ENCODE data around the gene LEUTX. TPM values are rescaled to one million over a fixed set of nuclear protein-coding genes. Genes with fewer than 3 reads are reported as not detected.

The LEUTX gene
- total RNA-seq, 1 donor from 2014 or later: not detected

DNA sequence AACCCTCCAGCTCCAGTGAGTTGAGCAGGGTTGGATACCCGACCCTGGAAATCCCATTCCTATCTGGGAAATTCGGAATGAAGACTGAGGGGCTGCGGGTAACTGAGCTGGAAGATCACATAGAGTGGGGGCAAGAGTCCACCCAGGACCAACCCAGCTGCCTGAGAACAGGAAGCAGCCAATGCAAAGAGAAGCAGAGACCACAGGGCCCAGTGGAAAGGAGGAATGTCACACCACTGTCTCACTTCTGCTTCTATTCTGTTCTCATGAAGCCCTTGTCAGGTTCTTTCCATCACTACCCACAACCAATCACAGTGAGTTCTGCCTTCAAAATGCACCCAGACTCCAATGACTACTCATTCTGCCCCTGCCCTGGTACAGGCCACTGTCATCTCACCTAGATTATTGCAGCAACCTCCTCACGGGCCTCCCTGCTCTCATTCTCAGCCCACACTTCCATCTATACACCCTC lies 40.0 kb downstream of the LEUTX start:
- H3K36me3 ChIP-seq: no peaks in the 10 kb centered on the region
- Mint-ChIP-seq H3K27ac (no peak overlapping the region), H3K4me3 (no peak overlapping the region), H3K36me3 (peaks cover 6% of the 10 kb centered on the region), H3K9me3 (no peaks in the 10 kb centered on the region), H3K27me3 (ENCODE audit: insufficient read depth, low read depth) (peaks cover 2% of the 10 kb centered on the region), H3K4me1 (no peaks in the 10 kb centered on the region)
- H3F3A ChIP-seq (ENCODE audit: low read depth): no peaks in the 10 kb centered on the region
- no peak overlapping the region for H3K9ac ChIP-seq
- no peak overlapping the region for H2AFZ ChIP-seq (replicated peaks)
- H3K79me2 ChIP-seq (ENCODE audit: low read depth): peaks cover 2% of the 10 kb centered on the region
- no peaks in the 10 kb centered on the region for H3K27me3 ChIP-seq
- no peak overlapping the region for H3K4me2 ChIP-seq
- no peaks in the 10 kb centered on the region for H3K9me3 ChIP-seq (ENCODE audit: low read depth)
- H4K20me1 ChIP-seq (ENCODE audit: low read depth): peaks cover under 1% of the 10 kb centered on the region
- TF ChIP-seq EZH2 (IDR thresholded peaks at IDR 0.05): no peak
- no peak for TF ChIP-seq EZH2phosphoT487 (IDR thresholded peaks at IDR 0.05)
- TF ChIP-seq, protein P1, sequence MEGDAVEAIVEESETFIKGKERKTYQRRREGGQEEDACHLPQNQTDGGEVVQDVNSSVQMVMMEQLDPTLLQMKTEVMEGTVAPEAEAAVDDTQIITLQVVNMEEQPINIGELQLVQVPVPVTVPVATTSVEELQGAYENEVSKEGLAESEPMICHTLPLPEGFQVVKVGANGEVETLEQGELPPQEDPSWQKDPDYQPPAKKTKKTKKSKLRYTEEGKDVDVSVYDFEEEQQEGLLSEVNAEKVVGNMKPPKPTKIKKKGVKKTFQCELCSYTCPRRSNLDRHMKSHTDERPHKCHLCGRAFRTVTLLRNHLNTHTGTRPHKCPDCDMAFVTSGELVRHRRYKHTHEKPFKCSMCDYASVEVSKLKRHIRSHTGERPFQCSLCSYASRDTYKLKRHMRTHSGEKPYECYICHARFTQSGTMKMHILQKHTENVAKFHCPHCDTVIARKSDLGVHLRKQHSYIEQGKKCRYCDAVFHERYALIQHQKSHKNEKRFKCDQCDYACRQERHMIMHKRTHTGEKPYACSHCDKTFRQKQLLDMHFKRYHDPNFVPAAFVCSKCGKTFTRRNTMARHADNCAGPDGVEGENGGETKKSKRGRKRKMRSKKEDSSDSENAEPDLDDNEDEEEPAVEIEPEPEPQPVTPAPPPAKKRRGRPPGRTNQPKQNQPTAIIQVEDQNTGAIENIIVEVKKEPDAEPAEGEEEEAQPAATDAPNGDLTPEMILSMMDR (IDR thresholded peaks at IDR 0.05): no peak
- H3K4me3 ChIP-seq: no peak overlapping the region
- no peaks in the 10 kb centered on the region for H3K4me1 ChIP-seq
- H3K27ac ChIP-seq: no peak overlapping the region
- DNase-seq (ENCODE audit: low spot score): no peak

DNA sequence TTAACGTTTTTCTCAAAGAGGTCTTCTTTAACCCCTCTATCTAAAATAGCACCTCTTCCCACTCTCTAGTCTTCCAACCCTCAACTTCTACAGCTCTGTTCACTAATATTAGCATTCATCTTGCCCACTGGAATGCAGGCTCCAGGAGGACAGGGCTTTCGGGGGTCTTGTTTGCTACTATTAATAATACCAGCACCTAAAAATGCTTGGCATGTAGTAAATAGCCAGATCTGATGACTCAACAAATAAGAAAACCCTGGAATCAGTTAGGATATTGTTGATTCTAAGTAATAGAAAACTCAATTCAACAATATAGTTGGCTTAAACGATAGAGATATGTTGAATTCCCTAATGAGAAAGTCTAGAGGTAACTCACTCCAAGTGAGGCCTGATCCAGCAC lies 41.1 kb downstream of the LEUTX start:
- Histone ChIP-seq H3K4me2 (no peak overlapping the region), H3K79me2 (ENCODE audit: low read depth) (peaks cover 5% of the 10 kb centered on the region), H3K4me1 (no peaks in the 10 kb centered on the region), H3K9me3 (ENCODE audit: low read depth) (no peaks in the 10 kb centered on the region), H3K27ac (no peak overlapping the region), H3K27me3 (no peaks in the 10 kb centered on the region), H4K20me1 (ENCODE audit: low read depth) (peaks cover 2% of the 10 kb centered on the region), H3K4me3 (no peak overlapping the region), H2AFZ (replicated peaks) (no peak overlapping the region), H3K36me3 (no peaks in the 10 kb centered on the region), H3K9ac (no peak overlapping the region), H3F3A (ENCODE audit: low read depth) (peaks cover 2% of the 10 kb centered on the region)
- H3K27ac Mint-ChIP-seq: no peak overlapping the region
- no peaks in the 10 kb centered on the region for H3K4me1 Mint-ChIP-seq
- H3K36me3 Mint-ChIP-seq: peaks cover 6% of the 10 kb centered on the region
- H3K27me3 Mint-ChIP-seq (ENCODE audit: insufficient read depth, low read depth): peaks cover 2% of the 10 kb centered on the region
- no peaks in the 10 kb centered on the region for H3K9me3 Mint-ChIP-seq
- DNase-seq (ENCODE audit: low spot score): no peak
- TF ChIP-seq EZH2 (IDR thresholded peaks at IDR 0.05): no peak
- TF ChIP-seq, protein P1 (IDR thresholded peaks at IDR 0.05): no peak
- no peak overlapping the region for H3K4me3 Mint-ChIP-seq

DNA sequence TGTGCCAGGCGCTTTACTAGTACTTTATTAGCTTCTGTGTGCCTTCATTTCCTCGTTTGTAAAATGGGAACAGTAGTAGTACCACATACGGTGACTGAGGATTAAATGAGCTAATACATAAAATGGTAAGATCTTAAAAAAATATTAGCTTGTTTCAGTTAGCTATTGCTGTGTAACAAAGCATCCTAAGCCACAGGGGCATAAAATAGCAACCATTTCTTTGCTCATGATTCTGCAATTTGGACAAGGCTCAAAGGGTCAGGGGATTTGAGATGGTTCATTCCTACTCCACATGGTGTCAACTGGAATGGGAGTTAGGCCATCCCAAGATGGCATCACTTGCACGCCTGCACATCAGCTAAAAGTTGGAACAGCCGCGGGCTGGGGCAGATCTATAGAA lies 42.0 kb downstream of the LEUTX start:
- Histone ChIP-seq H4K20me1 (ENCODE audit: low read depth) (peaks cover 2% of the 10 kb centered on the region), H2AFZ (replicated peaks) (no peak overlapping the region)
- H3K4me1 Mint-ChIP-seq: no peaks in the 10 kb centered on the region

More for the DNA sequence above, 42.0 kb downstream of the LEUTX start:
- no peaks in the 10 kb centered on the region for H3K36me3 ChIP-seq
- H3K9me3 ChIP-seq (ENCODE audit: low read depth): no peaks in the 10 kb centered on the region
- no peak overlapping the region for H3K4me3 Mint-ChIP-seq
- H3K27me3 ChIP-seq: no peaks in the 10 kb centered on the region
- peaks cover 11% of the 10 kb centered on the region for H3F3A ChIP-seq (ENCODE audit: low read depth)
- H3K4me1 ChIP-seq: no peaks in the 10 kb centered on the region
- H3K27ac Mint-ChIP-seq: no peak overlapping the region
- no peak overlapping the region for H3K27ac ChIP-seq
- H3K4me3 ChIP-seq: no peak overlapping the region
- peaks cover 5% of the 10 kb centered on the region for H3K79me2 ChIP-seq (ENCODE audit: low read depth)
- peaks cover 6% of the 10 kb centered on the region for H3K36me3 Mint-ChIP-seq
- no peak overlapping the region for H3K4me2 ChIP-seq
- H3K9ac ChIP-seq: no peak overlapping the region
- no peak for DNase-seq (ENCODE audit: low spot score)
- no peaks in the 10 kb centered on the region for H3K9me3 Mint-ChIP-seq
- TF ChIP-seq EZH2 (IDR thresholded peaks at IDR 0.05): no peak
- TF ChIP-seq, protein P1 (IDR thresholded peaks at IDR 0.05): no peak
- no peak for TF ChIP-seq EZH2phosphoT487 (IDR thresholded peaks at IDR 0.05)
- H3K27me3 Mint-ChIP-seq (ENCODE audit: insufficient read depth, low read depth): peaks cover 2% of the 10 kb centered on the region

Measured in neural progenitor cell (in vitro differentiated cells).